Sciatic nerve (tissue), 2 donors: ENCODE results near the gene MSL3B.
A peak's percentile ranks its signal among the peaks of the same experiment; 100 is the strongest.

Experiments
- ATAC-seq: fragments of 200-7000 bp; cut with Tn5 transposase; one replicate; pipeline ENCODE4 v1.9.1; 2020; ENCODE audit warnings: mild to moderate bottlenecking, moderate library complexity
- DNase-seq: peaks from one replicate; pipeline ENCODE4 v3.0.0-alpha.2; 2020; ENCODE audit warnings: low spot score
- intact Hi-C: fragments of 100-400 bp; cut with DNase I; formaldehyde crosslinking; loops from one replicate; pipeline ENCODE4 v1.14.2; 2022
- donor health status: DM: no; HTN: no; CAD: no.
- donor health status: DM: no; HTN: no; CAD: no.

The MSL3B gene

DNA sequence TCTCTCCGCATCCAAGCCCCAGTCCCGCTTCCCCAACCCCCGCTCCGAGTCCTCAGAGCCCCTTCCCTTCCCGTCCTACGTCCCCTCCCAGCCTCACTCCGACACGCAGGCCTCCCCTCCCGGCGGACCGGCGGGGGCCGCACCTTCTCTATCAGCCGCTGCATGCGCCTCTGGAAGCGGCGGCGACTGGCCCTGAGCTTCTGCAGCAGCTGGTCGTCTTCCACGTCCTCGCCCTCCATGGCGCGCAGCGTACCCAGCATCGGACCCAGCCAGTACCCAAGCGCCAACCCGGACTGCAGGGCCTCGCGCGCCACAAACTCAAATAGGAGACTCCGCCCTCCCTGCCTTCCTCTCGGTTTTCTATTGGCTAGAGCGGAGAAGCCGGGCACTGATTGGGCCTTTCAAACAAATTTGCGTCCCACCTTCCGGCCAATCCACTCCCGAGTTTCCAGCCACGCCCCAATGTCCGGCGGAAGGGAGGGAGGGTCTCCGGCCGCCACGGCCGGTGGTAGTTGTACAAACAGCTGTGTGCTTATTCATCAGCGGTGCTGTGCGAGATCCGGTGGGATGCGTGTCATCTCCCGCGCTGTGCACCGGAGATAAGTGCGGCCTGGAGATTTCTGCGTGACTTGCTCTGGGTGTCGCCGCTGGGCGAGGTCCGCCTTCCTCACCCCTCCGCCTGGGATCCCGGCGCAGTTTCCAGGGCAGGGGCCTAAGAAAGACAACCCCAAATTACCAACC, 13.8 kb downstream of the MSL3B start, which contains the start of gene HJURP:
TSS of gene HJURP (minus strand) at position 295 of the 741 bp plus-strand sequence. CDS start at position 260, 35 bp downstream.
- peak; percentile 94 for DNase-seq
- peak; percentile 100 for ATAC-seq
- intact Hi-C loops = no loop called here

- ATAC-seq = no peak
- no peak for DNase-seq
- intact Hi-C loops = no loop called here
Observed at GRCh38 chr2:233853883-233854240, 14.3 kb downstream of the MSL3B start.

- DNase-seq (no peak), ATAC-seq (no peak)
- intact Hi-C loops = no loop called here
Observed at GRCh38 chr2:233853353-233853752, 14.8 kb downstream of the MSL3B start.

DNA sequence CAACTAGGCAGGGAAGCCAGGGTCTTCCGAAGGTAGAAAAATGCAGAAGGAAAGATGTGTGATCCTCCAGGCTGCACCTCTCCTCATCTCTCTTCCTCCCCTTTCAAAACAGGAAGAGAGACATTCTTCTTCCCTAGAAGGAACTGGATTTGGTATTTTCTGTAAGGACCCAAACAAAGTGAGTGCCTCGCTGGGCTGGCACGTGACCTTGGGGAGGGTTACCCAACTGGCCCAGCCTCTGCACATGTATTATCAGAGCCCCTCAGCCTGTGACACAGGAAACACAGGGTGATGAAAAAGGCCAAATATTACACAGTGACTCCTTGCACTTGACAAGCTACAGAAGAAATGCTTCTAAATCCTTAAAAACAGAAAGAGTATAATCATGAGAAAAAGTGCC, 16.1 kb downstream of the MSL3B start:
- intact Hi-C loops = no loop called here
- DNase-seq (no peak), ATAC-seq (no peak)

DNA sequence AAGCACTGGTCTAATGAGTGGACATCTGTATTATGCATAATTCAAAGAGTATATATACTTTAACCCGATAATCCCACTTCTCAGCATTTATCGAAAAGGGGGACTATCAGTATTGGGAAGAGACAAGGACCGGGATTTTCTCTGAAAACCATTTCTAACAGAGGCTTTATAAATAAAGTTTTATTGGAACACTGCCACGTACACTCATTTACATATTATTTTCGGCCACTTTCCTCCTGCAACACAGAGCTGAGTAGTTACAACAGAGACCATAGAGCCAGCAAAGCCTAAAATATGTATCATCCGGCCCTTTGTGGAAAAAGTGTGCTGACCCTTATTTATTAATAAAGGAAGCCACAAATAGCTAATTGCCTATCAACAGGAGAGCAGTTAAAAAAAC, 17.0 kb downstream of the MSL3B start:
- intact Hi-C loops = no loop called here
- ATAC-seq (no peak), DNase-seq (no peak)

- DNase-seq (no peak), ATAC-seq (no peak)
- intact Hi-C loops = no loop called here
Observed at GRCh38 chr2:233850745-233851144, 17.4 kb downstream of the MSL3B start.

GRCh38 chr2:233849607-233850271, 18.4 kb downstream of the MSL3B start:
- intact Hi-C loops = loop anchor here (5.0 kb wide), 1 partner anchor 1752 kb away; no protein-coding TSS in a partner anchor
- ATAC-seq (no peak), DNase-seq (no peak)

GRCh38 chr2:233848276-233848675, 19.9 kb downstream of the MSL3B start:
- intact Hi-C loops = loop anchor here (5.0 kb wide), 1 partner anchor 1751 kb away; no protein-coding TSS in a partner anchor
- DNase-seq = no peak
- ATAC-seq = no peak

- intact Hi-C loops = loop anchor here (5.0 kb wide), 1 partner anchor 1750 kb away; no protein-coding TSS in a partner anchor
- DNase-seq = no peak
- no peak for ATAC-seq
Observed at GRCh38 chr2:233847248-233847898, 20.8 kb downstream of the MSL3B start.

GRCh38 chr2:233846387-233847247, 21.6 kb downstream of the MSL3B start:
- DNase-seq = no peak
- no peak for ATAC-seq
- intact Hi-C loops = loop anchor here (5.0 kb wide), 1 partner anchor 1749 kb away; no protein-coding TSS in a partner anchor

- intact Hi-C loops = loop anchor here (5.0 kb wide), 1 partner anchor 1748 kb away; no protein-coding TSS in a partner anchor
- DNase-seq (no peak), ATAC-seq (no peak)
Observed at GRCh38 chr2:233845301-233846060, 22.7 kb downstream of the MSL3B start.

- DNase-seq = no peak
- ATAC-seq = no peak
- intact Hi-C loops = loop anchor here (5.0 kb wide), 1 partner anchor 1748 kb away; no protein-coding TSS in a partner anchor
Observed at GRCh38 chr2:233844836-233845235, 23.4 kb downstream of the MSL3B start.

DNA sequence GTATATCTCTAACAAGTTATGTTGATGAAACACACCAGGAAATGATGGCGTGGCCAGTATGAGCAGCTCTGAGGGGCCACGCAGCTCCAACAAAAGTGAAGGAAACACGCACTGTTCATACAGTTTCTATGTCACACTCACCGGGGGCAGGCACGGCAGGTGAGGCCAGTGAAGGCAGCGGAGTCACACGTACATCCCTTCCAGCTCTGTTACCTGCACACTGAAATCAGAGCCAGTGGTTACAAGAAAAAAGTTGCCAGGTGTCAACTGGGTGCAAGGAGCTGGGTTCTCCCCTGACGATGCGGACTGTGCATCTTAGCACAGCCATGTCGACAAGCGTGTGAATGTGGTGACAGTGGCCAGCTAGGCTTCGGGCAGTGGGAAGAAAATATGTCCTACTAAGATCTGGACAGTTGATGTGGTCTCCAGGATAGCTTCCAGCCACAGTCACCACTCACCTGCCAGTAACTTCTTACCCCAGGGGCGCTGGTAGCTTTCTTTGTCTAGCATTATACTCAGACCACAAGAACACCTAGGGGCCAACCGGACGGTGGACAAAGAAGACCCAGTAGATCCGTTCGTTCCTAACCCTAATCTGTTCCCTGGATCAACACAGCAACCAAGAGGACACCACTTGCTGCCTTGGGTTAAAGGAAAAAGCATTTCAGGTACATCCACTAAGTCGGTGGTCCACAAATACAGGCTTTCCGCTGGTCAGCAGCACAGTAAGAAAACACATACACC, 23.9 kb downstream of the MSL3B start:
- ATAC-seq = no peak
- DNase-seq = no peak

GRCh38 chr2:233841183-233841582, 27.0 kb downstream of the MSL3B start:
- no peak for DNase-seq
- intact Hi-C loops = no loop called here

More for the DNA sequence above, 23.9 kb downstream of the MSL3B start:
- intact Hi-C loops = no loop called here

GRCh38 chr2:233840520-233840919, 27.7 kb downstream of the MSL3B start:
- ATAC-seq = no peak
- intact Hi-C loops = no loop called here
- DNase-seq = no peak

More at GRCh38 chr2:233841183-233841582, 27.0 kb downstream of the MSL3B start:
- no peak for ATAC-seq

GRCh38 chr2:233839447-233839820, 28.8 kb downstream of the MSL3B start:
- intact Hi-C loops = no loop called here
- no peak for ATAC-seq
- no peak for DNase-seq

- intact Hi-C loops = no loop called here
- DNase-seq (no peak), ATAC-seq (no peak)
Observed at GRCh38 chr2:233838726-233839446, 29.3 kb downstream of the MSL3B start.
